HuH-7 (cell line): ENCODE data around the gene PRSS53.
"Not testable (repeated sequence)": the region's sequence is repeated elsewhere in the genome, so short reads cannot be mapped to it uniquely, and the experiment has no call there.

Source experiments
- DNase-seq: peaks from one replicate; pipeline ENCODE4 v3.0.0; 2011; ENCODE audit warnings: low spot score

PRSS53 gene

GRCh38 chr16:31088459-31089183, at the start of gene PRSS53:
TSS of gene PRSS53 (minus strand) at chr16:31088943. CDS start at chr16:31088809, 134 bp downstream.
- DNase-seq, result no peak

- DNase-seq, result not testable (repeated sequence)
Measured at GRCh38 chr16:31136822-31137499, 48.2 kb upstream of the PRSS53 start.

- DNase-seq, result no peak
Measured at GRCh38 chr16:31136287-31136662, 47.5 kb upstream of the PRSS53 start.

GRCh38 chr16:31135535-31136286, 47.0 kb upstream of the PRSS53 start, which contains the start of gene PRSS8:
TSS of gene PRSS8 (minus strand) at chr16:31135727. CDS start at chr16:31135498, 229 bp downstream.
- no peak for DNase-seq

- DNase-seq, result no peak
Measured at GRCh38 chr16:31134625-31135534, 46.1 kb upstream of the PRSS53 start.

GRCh38 chr16:31134091-31134571, 45.4 kb upstream of the PRSS53 start:
- no peak for DNase-seq

GRCh38 chr16:31133046-31133501, 44.3 kb upstream of the PRSS53 start:
- no peak for DNase-seq

GRCh38 chr16:31132303-31132979, 43.7 kb upstream of the PRSS53 start:
- no peak for DNase-seq

- DNase-seq, result no peak
Measured at GRCh38 chr16:31131841-31132271, 43.1 kb upstream of the PRSS53 start.

GRCh38 chr16:31131416-31131815, 42.7 kb upstream of the PRSS53 start:
- DNase-seq, result no peak

- DNase-seq, result no peak
Measured at GRCh38 chr16:31130899-31131298, 42.2 kb upstream of the PRSS53 start.

GRCh38 chr16:31130336-31130891, 41.7 kb upstream of the PRSS53 start:
- DNase-seq, result no peak

GRCh38 chr16:31129568-31130335, 41.0 kb upstream of the PRSS53 start:
- no peak for DNase-seq

- no peak for DNase-seq
Measured at GRCh38 chr16:31128711-31129567, 40.2 kb upstream of the PRSS53 start.

GRCh38 chr16:31127182-31127581, 38.4 kb upstream of the PRSS53 start:
- no peak for DNase-seq

- DNase-seq, result no peak
Measured at GRCh38 chr16:31125844-31126243, 37.1 kb upstream of the PRSS53 start.

GRCh38 chr16:31120129-31120528, 31.4 kb upstream of the PRSS53 start:
- DNase-seq, result no peak

GRCh38 chr16:31118223-31119155, 29.7 kb upstream of the PRSS53 start:
- DNase-seq, result no peak
